GM19372 (cell line): ENCODE measurements around the gene ZNF275.
"Not testable (repeated sequence)": the region's sequence is repeated elsewhere in the genome, so short reads cannot be mapped to it uniquely, and the experiment has no call there.

Experiments used
- ATAC-seq: cut with Tn5 transposase; IDR thresholded peaks from one replicate; pipeline ENCODE4 v1.9.1; 2021; ENCODE audit warnings: mild to moderate bottlenecking, low read depth, moderate library complexity; ENCODE audit not compliant: unreplicated experiment

Gene ZNF275

DNA sequence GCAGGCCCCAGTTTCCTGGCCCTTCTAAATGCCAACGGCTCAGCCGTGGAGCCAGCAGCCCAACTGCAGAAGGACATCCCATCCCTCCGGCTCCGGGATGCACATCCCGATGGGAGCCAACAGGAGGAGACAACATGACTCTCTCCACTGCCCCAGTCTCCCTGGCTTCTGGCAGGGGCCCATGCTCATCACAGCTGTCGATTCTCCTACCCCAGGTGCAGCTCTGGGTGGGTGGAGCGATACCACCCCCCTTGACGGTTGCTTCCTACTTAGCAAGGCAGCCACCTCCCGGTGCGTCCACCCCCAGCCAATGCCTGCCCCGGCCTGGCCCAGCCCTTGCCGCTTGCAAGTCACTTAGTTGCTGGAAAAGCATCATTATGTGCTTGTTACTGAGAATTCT lies 19.5 kb downstream of the ZNF275 start:
- ATAC-seq, result no peak

DNA sequence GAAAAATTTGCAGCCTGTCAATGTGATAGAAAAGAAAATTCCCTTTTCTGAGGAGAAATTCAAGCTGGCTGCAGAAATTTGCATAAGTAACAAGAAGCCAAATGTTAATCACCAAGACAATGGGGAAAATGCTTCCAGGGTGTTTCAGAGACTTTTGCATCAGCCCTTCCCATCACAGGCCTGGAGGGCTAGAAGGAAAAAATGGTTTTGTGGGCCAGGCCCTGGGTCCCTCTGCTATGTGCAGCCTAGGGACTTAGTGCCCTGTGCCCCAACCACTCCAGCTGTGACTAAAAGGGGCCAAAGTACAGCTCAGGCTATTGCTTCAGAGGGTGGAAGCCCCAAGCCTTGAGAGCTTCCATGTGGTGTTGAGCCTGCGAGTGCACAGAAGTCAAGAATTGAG lies 23.9 kb downstream of the ZNF275 start:
- ATAC-seq, result no peak

DNA sequence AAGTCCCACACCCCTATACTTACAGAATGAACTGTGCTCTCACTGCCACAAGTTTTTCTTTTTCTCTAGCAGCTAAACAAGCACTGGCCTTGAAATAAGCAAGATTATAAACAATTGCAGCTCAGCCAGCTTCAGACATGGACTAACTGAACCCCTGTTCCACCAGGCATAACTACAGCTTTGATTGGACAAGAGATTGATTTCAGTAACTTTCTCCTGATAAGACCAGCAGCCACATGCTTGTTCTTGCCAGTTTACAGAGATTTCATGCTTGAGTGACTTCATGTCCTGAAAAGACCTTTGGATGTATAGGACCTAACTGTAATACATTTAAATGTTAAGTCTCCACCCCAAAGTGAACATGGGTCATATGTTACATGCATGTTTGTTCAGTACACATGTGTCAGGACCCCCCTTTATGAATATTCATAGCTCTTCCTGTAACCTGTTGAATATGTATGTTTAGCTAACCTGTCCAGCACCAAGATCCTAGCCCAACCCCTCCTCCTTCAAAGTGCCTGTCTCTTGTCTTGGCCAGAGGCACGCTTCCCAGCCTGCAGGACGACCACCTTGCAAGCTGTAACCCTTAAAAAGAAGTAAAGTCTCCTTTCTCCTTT lies 27.9 kb downstream of the ZNF275 start:
- ATAC-seq, result no peak

DNA sequence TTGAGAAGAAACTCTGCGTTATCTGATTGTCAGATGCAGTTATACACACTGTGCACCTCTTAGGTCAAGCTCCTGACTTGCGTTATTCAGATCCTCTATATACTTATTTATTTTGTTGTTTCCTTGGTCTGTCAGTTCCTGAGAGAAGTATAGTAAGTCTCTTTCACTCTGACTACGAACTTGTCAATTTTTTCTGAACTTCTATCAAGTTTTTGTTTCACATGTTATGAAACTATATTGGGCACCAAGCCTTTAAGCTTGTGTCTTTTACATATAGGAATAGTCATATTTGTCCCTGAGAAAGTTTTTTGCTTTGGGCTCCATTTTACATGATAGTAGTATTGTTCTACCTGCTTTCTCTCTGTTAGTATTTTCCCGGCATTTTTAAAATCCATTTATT lies 31.7 kb downstream of the ZNF275 start:
- no peak for ATAC-seq

DNA sequence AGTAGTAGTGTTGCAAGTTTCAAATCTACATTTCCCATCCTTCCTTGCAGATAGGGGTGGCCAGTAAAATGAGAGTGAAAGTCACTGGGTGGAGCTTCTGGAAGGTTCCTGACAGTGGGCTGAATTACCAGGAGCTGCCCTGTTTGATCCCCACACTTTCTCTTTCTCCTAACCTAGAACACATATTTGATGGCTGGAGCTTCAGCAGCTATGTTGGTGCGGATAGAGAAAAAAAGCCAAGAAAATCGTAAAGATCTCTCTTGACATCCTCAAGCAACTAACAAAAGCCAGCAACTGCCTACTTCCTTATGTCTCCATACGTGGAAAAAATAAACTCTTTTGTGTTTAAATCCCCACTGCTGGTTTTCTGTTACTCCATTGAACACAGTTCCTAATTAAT lies 32.2 kb downstream of the ZNF275 start:
- no peak for ATAC-seq

DNA sequence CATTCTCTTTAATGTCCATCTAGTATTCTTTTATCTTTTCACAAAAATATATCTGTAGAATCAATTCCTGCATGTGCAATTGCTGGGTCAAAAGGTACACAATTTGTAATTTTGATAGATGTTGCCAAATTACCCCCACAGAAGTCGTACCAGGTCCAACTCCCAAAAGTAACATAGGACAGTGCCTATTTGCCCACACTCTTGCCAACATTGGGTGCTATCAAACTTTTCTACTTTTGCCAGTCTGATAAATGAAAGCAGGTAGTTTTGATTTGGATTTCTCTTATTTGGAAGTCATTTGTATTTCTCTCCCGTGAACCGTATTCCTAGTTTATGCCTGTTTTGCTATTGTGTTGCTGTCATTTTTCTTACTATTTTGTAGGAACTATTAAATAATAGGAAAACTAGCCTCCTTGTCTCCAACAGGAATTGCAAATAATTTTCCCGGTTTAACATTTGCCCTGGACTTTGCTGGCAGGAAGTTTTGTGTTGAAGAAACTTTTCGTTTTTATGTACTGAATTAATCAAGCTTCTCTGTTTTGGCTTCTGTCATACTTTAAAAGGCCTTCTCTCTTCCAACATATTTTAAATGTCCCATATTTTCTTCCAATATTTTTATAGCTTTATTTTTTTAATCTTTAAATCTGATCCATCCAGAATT lies 33.1 kb downstream of the ZNF275 start:
- ATAC-seq, result no peak

DNA sequence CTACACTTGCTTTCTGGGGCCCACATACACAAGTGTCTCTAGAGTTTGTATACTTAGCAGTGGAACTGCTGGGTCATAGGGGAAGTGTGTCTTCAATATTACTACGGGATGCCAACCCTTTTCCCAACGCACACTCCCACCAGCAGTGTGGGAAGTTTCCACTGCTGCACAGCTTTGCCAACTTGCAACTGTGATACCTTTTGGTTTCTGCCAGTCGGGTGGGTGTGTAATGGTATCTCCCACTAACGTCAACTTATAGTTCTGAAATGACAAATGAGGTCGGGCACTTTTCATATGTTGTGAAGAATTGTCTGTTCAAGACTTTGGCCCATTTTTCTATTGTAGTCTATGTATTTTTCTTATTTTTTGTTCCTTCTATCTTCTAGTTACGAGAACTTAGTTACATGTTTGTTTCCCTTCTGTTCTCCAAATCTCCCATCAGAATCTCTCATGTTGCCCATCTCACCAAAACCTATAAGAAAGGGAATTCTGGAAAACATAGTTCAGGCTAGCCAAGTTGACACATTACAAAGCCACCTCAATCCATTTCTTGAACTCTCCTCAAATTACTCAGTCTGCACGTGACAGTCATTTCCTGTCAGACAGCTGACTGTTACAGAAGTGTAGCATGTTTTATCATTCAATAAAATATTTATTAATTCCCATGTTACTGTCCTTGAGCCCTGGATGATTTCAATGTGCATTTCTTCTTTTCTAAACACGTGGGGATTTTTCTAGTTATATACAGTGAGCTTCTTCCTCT lies 36.5 kb downstream of the ZNF275 start:
- ATAC-seq, result no peak

DNA sequence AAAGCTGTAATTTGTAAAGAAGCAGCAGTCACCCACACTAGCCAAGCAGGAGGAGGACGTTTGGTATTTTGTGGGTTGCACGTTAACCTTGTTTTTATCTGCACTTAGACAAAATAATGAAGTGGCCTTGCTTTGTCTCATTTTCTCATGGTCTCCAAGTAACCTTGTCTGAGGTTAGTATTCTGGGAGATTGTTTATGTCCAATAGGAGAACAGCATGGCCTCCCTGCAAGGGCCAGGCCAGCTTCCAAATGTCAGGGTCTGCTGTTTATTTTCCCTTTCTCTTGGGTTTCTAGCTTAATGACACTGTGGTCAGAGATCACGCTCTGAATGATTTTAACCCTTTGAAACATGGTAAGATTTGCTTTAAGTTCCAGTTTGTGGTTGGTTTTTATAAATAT lies 37.3 kb downstream of the ZNF275 start:
- ATAC-seq, result no peak

DNA sequence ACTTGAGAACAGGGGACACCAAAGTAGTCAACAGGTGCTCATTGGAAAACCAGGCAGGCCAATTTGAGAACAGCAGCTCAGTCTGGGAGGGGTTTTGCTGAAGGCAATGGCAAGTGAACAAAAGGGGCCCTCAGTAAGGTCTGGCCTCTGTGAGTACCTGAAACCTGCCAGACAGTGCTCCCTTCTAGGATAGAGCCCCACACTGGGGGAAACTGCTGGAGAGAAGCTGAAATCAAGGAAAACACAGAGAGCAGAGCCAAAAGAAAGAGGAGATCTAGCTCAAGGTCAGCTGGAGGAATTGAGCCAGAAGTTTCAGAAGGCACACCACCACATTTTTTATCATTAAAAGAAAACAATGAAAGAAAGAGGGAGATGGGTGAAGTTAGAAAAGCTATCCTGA lies 39.0 kb downstream of the ZNF275 start:
- no peak for ATAC-seq

DNA sequence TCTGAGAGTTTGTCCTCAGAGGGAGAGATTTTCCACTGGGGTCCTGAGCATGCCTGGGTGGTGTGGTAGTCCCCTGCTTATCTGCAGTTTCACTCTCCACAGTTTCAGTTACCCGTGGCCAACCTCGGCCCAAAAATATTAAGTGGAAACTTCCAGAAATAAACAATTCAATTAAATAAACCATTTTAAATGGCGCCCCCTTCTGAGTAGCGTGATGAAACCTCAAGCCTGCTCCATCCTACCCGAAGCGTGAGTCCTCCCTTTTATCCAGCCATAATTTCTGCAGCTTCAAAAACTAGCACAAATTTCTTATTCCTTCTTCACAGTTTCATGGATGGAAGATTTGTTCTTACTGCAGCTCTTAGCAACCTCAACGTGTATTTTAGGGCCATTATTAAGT lies 40.5 kb downstream of the ZNF275 start:
- ATAC-seq, result no peak

DNA sequence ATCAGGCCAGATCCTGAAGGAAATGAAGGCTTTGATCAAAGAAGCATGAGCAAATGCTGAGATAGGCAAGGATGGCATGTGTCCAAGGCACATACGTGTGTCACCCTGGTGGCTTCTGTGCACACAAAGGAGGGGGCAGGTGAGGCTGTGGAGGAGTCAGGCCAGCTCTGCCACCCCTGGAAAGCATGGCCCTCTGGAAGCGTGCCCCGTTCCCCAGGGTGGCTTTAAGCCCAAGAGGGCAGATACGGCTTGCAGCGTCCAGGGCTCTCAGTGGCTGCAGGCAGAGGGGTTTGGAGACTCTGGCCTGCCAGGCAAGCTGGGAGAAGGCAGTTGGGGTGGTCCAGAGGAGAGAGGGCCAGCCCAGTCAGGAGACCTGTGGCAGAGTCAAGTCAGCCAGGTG lies 41.6 kb downstream of the ZNF275 start:
- ATAC-seq, result no peak

DNA sequence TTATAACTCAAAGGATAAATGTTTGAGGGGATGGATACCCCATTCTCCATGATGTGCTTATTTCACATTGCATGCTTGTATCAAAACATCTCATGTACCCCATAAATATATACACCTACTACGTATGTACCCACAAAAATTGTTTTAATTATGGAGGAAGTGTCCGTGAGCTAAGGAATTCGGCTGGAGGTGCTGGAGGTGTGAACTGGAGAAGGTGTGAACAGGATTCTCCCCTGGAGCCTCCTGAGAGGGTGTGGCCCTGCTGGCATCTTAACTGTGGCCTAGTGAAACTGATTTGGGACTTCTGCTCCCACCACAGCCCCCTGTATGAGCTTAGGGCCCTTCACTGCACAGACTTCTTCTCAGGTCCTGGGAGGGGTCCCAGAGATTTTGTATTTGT lies 43.8 kb downstream of the ZNF275 start:
- ATAC-seq, result no peak

DNA sequence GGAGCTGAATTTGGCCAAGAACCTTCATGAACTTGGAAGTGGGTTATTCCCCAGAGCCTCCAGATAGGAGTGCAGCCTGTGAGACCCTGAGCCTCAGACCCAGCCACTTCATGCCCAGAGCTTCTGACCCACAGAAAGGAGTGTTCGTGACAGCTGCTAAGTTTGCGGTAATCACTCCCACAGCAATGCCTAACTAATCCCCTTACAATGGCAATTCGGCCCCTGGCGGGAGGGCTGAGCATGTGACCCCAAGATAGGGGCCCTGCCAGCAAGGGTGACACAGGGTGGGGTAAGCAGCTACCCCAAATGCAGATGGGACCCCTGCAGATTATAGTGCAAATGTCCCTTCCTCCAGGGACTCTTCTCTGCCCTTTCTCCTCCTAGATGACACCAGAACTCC lies 44.7 kb downstream of the ZNF275 start:
- no peak for ATAC-seq

DNA sequence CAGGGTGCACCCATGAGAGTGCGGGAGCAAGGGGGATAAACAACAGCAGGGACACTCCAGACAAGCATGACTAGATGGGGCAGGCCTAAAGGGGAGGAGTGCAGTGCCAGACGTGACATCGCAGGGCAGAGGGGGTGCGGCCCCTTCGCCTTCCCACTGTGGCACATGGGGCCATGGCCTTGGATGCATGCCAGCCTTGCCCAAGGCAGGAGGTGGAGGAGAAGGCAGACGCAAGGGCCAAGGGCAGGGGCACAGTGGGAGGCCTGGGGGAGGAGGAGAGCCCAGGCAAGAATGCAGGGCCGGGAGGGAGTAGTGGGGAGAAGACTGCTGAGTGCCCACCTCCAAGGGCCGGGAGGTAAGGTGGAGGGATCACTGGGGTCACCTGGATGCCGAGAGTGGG lies 45.6 kb downstream of the ZNF275 start:
- no peak for ATAC-seq

DNA sequence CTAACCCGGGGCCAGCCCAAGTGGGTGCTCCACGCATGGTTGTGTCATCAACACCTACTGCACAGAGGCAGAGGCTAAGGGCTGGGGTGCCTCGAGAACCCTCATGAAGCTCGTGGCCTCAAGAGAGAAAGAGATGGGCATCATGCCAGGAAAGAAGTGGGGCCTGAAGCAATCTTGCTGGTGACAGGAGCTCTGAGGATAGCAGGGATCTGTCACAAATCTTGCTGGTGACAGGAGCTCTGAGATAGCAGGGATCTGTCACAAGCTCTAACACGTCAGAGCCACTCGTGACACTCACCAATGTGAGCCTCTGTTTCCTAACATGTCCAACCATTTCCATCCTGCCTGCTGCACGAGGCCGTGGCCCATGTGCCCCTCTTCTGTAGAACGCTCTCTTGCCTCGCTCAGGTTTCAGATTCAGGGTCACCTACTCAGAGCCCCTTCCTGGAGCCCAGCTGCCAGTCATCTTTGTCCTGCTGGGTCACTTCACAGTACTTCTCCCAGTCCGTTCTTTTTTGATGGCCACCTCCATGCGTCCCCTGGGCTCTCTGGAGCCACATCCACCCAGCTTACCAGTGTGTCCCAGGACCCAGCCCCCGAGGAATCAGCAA lies 46.1 kb downstream of the ZNF275 start:
- ATAC-seq, result no peak

DNA sequence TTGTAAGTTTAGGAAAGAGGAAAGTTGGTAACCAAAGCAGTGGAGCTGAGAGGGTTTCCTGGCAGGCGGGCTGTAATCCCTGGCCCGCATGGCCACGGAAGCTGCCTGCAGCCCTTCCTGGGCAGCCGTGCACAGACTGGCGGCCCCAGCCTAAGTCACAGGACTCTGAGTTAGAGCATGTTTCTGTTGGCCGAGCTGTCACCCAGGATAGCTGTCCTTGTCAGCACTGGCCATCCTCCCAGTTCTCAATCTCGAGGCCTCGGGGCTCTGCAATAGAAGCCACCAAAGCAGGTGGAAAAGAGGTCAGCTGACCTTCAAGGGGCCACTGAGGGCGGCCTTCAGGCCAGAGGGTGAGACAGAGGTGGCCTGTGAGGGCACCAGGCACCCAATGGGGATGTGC lies 46.7 kb downstream of the ZNF275 start:
- ATAC-seq, result no peak

DNA sequence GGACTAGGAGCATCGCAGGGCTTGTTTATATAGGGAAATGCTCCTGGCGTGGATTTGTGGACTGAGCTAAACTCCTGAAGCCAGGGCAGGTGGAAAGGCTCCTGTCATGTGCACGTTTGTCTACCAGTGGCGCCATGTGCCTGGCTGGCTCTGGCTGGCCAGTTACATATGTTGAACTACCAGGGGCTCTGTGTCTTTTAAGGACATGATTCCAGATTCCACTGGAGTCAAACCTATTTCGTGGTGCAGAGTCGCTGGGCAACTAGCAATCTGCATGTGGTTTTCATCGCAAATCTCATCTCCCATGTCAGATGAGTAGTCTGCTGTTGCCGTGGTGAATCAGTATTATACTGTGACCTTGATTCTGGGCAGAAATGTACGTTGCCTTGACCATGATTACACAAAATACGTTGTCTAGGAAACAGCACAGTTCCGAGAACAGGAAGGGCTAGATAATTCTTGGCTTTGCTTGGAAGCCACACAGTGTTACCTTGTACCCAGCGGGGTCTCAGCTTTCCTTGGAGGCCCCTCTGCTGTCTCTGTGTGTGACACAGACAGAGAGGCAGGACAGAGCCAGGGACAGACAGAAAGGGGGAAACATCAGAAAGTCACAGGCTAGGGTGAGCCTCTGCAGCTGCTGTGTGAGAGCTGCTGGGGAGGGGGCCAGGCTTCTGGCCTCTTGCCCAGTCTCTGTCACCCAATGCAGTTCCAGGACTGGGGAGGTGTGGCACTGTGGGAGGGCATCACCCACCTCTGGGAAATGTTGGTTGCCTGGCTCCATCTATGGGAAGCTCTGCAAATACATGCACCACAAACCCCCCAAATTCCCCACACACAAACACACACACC lies 48.0 kb downstream of the ZNF275 start:
- no peak for ATAC-seq

DNA sequence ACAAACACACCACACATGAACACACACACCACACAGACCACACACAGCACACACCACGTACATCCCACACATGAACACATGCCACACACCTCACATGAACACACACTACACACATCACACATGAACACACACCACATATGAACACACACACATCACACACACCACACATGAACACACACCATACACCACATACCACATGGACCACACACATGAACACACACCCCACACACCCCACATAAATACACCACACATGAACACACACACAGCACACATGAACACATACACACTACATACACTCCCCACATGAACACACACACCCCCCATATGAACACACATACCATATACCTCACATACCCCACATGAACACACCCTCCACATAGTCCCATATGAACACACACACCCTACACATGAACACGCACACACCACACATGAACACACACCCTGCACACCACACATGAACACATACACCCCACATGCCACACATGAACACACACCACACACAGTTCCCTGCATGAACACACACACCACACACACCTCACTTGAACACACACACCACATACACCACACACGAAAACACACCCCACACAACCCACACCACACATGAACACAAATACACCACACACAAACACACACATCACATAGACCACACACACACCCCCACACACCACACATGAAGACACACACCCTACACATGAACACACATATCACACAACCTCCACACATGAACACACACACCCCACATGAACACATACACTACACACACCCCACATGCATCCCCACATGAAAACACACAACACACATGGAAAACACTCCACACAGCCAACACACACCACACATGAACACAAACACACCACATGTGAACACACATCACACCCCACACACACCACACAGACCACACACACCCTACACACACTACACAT lies 48.9 kb downstream of the ZNF275 start:
- no peak for ATAC-seq

DNA sequence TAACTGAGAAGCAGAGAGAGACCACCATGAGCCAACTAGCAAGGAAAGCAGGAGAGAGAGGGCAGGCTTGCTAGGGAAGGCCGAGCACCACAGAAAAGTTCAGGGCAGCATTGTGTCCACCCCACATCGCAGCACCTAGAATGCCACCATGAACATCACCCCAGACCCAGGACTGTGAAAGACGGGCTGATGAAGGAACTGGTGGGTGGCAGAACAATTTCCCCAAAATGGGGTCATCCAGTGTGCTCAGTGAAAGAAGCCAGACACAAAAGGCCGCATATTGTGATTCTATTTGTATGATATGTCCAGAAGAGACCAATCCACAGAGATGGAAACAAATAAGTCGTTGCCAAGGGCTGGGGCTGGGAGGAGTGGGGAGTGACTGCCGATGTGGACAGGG lies 50.4 kb downstream of the ZNF275 start:
- ATAC-seq, result no peak

DNA sequence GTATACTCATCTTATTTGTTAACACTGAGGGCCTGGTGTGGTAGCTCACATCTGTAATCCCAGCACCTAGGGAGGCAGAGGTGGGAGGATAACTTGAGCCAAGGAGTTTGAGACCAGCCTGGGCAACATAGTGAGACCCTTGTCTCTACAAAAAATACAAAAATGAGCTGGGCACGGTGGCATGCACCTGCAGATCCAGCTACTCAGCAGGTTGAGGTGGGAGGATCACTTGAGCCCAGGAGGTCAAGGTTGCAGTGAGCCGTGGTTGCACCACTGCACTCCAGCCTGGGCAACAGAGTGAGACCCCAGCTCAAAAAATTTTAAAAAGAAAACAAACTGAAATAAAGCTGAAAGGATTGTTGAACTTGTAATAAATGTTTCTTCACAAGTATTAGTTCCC lies 51.0 kb downstream of the ZNF275 start:
- ATAC-seq, result not testable (repeated sequence)
